Lower lobe of right lung (tissue), 2 donors: Measurements from ENCODE around the gene CHST10. TPM values are rescaled to one million over a fixed set of nuclear protein-coding genes. Genes with fewer than 3 reads are reported as not detected.

Experiments
- ATAC-seq, 2 donors: fragments of 200-7000 bp; cut with Tn5 transposase; one replicate each; pipeline ENCODE4 v1.9.1; 2020 to 2022; ENCODE audit warnings: mild to moderate bottlenecking in 2 of 2, moderate library complexity in 2 of 2
- DNase-seq: peaks from one replicate; pipeline ENCODE4 v3.0.0-alpha.2; 2020
- H3K27ac ChIP-seq: fragments of 200-600 bp; one replicate; pipeline ENCODE4 v1.8.0; 2022
- H3K27me3 ChIP-seq: fragments of 200-600 bp; one replicate; pipeline ENCODE4 v1.8.0; 2022; ENCODE audit warnings: low read depth
- H3K36me3 ChIP-seq: fragments of 200-600 bp; one replicate; pipeline ENCODE4 v1.8.0; 2022; ENCODE audit warnings: mild to moderate bottlenecking
- H3K4me1 ChIP-seq: fragments of 200-600 bp; one replicate; pipeline ENCODE4 v1.8.0; 2022
- H3K4me3 ChIP-seq: fragments of 200-600 bp; one replicate; pipeline ENCODE4 v1.8.0; 2022; ENCODE audit warnings: mild to moderate bottlenecking
- H3K9me3 ChIP-seq: fragments of 200-600 bp; one replicate; pipeline ENCODE4 v1.8.0; 2022
- intact Hi-C: fragments of 100-400 bp; cut with DNase I; formaldehyde crosslinking; loops from one replicate; pipeline ENCODE4 v1.11.0; 2022
- total RNA-seq: library from RNA; stranded (reverse); fragmentation: NEBNext Ultra II Directional; extraction: Animal tissue kit (Norgen Biotek cat#: 25700); gene quantifications from one replicate; pipeline ENCODE4 v1.2.1, GENCODE V29; 2021
- TF ChIP-seq, protein P1 (sequence below): fragments of 200-600 bp; IDR thresholded peaks from one replicate; pipeline ENCODE4 v1.8.0; 2022; ENCODE audit warnings: antibody characterized with exemption, mild to moderate bottlenecking
- donor health status: DM: no; HTN: yes; CAD: no; lungs with severe emphysema.

Gene CHST10
- total RNA-seq, 1 donor from 2014 or later = 7.6 TPM

DNA sequence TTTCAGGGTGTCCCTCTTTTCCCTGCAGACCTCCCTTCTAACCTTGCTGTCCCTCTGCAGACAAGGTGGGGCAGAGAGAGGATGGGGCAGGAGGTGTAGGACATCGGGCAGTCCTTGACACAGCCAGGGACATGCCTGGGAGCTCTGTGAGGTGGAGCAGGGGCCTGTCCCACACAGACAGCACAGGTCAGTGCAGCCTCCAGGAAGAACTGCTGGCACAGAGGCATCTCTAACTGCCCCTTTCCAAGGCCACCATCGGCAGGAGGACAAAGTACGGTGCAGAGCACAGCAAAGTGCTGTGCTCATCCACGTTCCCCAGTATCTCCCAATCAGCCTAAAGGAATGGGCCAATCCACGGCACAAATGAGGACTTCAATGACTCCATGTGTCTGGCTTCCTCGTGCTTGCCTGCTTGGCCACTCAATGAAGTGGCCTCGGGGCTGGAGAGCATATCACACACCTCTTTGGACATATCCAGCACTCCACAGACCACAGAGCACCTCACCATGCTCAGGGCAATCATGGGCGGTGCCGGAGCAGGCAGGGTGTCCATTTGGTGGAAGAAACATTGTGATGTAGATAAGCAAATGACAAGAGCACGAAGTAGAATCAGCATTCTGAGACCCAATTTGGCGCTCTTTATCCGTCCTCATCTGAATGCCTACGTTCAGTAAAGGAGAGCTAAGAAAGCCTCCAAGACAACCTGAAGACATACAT, 11.9 kb downstream of the CHST10 start:
- TF ChIP-seq, protein P1, sequence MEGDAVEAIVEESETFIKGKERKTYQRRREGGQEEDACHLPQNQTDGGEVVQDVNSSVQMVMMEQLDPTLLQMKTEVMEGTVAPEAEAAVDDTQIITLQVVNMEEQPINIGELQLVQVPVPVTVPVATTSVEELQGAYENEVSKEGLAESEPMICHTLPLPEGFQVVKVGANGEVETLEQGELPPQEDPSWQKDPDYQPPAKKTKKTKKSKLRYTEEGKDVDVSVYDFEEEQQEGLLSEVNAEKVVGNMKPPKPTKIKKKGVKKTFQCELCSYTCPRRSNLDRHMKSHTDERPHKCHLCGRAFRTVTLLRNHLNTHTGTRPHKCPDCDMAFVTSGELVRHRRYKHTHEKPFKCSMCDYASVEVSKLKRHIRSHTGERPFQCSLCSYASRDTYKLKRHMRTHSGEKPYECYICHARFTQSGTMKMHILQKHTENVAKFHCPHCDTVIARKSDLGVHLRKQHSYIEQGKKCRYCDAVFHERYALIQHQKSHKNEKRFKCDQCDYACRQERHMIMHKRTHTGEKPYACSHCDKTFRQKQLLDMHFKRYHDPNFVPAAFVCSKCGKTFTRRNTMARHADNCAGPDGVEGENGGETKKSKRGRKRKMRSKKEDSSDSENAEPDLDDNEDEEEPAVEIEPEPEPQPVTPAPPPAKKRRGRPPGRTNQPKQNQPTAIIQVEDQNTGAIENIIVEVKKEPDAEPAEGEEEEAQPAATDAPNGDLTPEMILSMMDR = no peak
- Histone ChIP-seq H3K27me3 (no peaks in the 10 kb centered on the region), H3K4me1 (no peaks in the 10 kb centered on the region), H3K4me3 (no peak overlapping the region), H3K36me3 (peaks cover 36% of the 10 kb centered on the region), H3K27ac (no peak overlapping the region), H3K9me3 (no peaks in the 10 kb centered on the region)
- DNase-seq = no peak
- ATAC-seq = no peak
- intact Hi-C loops = no loop called here

DNA sequence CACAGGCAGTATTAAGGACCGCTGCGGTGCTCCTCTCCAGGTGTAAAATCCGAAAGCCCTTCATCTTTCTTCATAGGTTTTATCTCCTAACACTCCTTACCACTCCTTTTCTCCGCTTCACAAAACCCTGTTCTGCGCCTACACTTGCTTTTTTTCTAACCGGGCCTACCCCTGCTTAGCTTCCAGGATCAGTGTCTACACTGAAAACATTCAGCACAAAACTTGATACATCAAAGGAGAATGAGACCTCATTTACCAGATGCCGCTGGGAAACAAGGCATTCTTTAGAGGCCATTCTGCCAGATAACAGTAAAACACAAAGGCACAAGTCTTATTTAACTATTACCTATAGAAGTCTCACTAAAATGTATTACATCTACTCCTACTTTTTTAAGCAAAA, 13.1 kb downstream of the CHST10 start:
- intact Hi-C loops = no loop called here
- no peak for ATAC-seq

DNA sequence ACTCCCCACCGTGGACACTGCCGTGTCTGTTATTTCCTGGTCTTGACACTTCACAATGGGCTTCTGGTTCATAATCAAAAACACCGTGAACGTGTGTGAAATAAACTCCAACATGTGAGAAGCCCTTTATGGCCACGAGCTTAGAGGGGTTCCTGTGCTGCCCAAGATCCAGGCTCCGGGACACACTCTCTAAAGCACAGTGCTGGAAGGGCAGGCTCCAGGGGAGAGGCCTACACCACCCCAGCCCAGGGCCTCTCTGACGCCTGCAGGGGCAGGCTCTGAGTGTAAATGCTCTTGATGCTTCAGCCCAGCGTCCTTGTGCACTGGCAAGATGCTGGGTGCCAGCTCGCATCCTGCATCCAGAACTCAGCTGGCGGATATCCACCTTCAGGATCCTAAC, 13.7 kb downstream of the CHST10 start:
- TF ChIP-seq, protein P1 = no peak
- no peaks in the 10 kb centered on the region for H3K9me3 ChIP-seq
- peaks cover 36% of the 10 kb centered on the region for H3K36me3 ChIP-seq
- H3K4me1 ChIP-seq = no peaks in the 10 kb centered on the region
- no peaks in the 10 kb centered on the region for H3K27me3 ChIP-seq
- no peak for ATAC-seq
- no peak overlapping the region for H3K4me3 ChIP-seq
- intact Hi-C loops = no loop called here
- H3K27ac ChIP-seq = no peak overlapping the region
- DNase-seq = no peak

More for the DNA sequence above, 13.1 kb downstream of the CHST10 start:
- Histone ChIP-seq H3K9me3 (no peaks in the 10 kb centered on the region), H3K4me3 (no peak overlapping the region), H3K4me1 (no peaks in the 10 kb centered on the region), H3K27me3 (no peaks in the 10 kb centered on the region), H3K36me3 (peaks cover 36% of the 10 kb centered on the region), H3K27ac (no peak overlapping the region)
- DNase-seq = no peak
- TF ChIP-seq, protein P1 = no peak

DNA sequence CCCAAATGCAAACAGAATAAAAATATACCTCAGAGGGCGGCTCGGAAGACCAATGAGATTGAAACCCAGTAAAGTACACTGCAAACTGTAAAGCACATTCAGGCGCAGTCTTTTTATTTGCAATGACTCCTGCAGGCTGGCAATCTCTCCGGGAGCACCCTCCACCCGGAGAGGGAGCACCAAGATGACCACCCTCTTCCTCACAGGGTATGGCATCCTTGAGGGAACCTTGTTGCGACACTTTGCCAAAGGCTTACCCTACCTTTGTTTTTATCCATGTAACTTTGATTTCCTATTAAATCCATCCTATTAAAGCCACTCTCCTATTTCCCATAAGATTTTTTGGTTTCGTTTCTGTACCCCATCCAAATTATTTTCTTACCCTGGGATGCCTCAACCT, 16.2 kb downstream of the CHST10 start:
- no peak overlapping the region for H3K27ac ChIP-seq
- no peak for ATAC-seq

DNA sequence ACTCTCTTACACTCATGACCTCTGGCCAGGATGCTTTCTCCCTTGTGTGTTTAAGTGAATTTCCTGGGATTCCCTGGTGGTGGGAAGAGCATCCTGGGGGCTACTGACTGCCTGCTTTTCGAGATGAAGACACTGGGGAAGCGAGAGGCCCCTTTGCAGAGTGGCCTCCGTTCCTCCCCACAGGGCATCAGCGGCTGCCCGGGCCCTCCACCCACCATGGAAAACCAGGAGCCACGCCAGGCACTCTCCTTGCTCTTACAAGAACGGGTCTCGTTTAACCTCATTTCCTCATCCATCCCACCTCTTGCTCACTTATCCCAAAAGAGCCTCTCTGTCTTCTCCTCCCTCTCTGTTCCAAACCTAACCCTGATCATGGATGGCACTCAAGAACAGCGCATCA, 17.8 kb downstream of the CHST10 start:
- Histone ChIP-seq H3K4me3 (no peak overlapping the region), H3K4me1 (no peaks in the 10 kb centered on the region), H3K27me3 (no peaks in the 10 kb centered on the region), H3K36me3 (peaks cover 45% of the 10 kb centered on the region), H3K9me3 (no peaks in the 10 kb centered on the region), H3K27ac (no peak overlapping the region)
- ATAC-seq (no peak), DNase-seq (no peak)
- TF ChIP-seq, protein P1 = no peak
- intact Hi-C loops = no loop called here

More for the DNA sequence above, 16.2 kb downstream of the CHST10 start:
- intact Hi-C loops = no loop called here
- TF ChIP-seq, protein P1 = no peak
- H3K4me1 ChIP-seq = no peaks in the 10 kb centered on the region
- no peak overlapping the region for H3K4me3 ChIP-seq
- H3K9me3 ChIP-seq = no peaks in the 10 kb centered on the region
- peaks cover 49% of the 10 kb centered on the region for H3K36me3 ChIP-seq
- DNase-seq = no peak
- H3K27me3 ChIP-seq = no peaks in the 10 kb centered on the region
